H1 (cell line): ENCODE measurements around the gene TGFB1I1. TPM values are rescaled to one million over a fixed set of nuclear protein-coding genes. Genes with fewer than 3 reads are reported as not detected.

Source experiments
- CEBPB ChIP-seq: IDR thresholded peaks from 2 replicates; pipeline ENCODE4 v1.6.1; 2012; ENCODE audit warnings: low read depth, low read length
- NRF1 ChIP-seq: IDR thresholded peaks from 2 replicates; pipeline ENCODE4 v1.6.1; 2011; ENCODE audit warnings: mild to moderate bottlenecking, low read depth, low read length, improper control_type of control experiment
- polyA plus RNA-seq, 7 experiments: library from polyadenylated mRNA; depleted of rRNA in 3 of 7; stranded (reverse) in 5 of 7; unstranded in 2 of 7; fragments of >200 nt in 5 of 7; fragments of 200-250 nt in 2 of 7; gene quantifications; 1 replicate in 5 of 7; 2 replicates in 1 of 7; 4 replicates in 1 of 7; pipeline versions ENCODE4 v1.2.1 to v1.2.3, GENCODE V29; 2011 to 2013; ENCODE audit warnings: missing spikeins in 2 of 7, mixed read lengths in 2 of 7
- total RNA-seq: library from RNA; stranded (reverse); fragmentation: NEBNext Ultra II Directional; extraction: Animal tissue kit (Norgen Biotek cat#: 25700); gene quantifications from 2 replicates; pipeline ENCODE4 v1.2.1, GENCODE V29; 2021

The TGFB1I1 gene
- total and polyA plus RNA-seq, 2 of the 8 experiments (the other 6 are each of a cell fraction or from before 2014, with no cell fraction given), result 5.6 to 5.8 TPM

DNA sequence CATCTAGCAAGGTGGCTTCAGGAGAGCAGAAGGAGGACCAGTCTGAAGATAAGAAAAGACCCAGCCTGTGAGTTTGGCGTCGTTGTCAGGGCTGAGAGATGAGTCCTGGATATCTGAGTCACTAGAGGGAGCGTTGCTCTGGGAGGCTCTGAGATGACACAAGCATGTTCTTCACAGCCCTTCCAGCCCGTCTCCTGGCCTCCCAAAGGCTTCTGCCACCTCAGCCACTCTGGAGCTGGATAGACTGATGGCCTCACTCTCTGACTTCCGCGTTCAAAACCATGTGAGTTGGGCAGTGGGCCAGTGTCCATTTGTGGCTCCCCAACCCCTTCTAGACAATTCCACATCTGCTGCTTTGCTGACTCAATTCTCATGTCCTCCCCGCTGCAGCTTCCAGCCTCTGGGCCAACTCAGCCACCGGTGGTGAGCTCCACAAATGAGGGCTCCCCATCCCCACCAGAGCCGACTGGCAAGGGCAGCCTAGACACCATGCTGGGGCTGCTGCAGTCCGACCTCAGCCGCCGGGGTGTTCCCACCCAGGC, 2.3 kb downstream of the TGFB1I1 start (continued):
- TF ChIP-seq CEBPB (no peak), NRF1 (no peak)
